ENCODE measurements around the gene FCRL1.

GRCh38 chr1:157799996-157800395 lies 19.9 kb downstream of the FCRL1 start:
- TF ChIP-seq, protein P1, sequence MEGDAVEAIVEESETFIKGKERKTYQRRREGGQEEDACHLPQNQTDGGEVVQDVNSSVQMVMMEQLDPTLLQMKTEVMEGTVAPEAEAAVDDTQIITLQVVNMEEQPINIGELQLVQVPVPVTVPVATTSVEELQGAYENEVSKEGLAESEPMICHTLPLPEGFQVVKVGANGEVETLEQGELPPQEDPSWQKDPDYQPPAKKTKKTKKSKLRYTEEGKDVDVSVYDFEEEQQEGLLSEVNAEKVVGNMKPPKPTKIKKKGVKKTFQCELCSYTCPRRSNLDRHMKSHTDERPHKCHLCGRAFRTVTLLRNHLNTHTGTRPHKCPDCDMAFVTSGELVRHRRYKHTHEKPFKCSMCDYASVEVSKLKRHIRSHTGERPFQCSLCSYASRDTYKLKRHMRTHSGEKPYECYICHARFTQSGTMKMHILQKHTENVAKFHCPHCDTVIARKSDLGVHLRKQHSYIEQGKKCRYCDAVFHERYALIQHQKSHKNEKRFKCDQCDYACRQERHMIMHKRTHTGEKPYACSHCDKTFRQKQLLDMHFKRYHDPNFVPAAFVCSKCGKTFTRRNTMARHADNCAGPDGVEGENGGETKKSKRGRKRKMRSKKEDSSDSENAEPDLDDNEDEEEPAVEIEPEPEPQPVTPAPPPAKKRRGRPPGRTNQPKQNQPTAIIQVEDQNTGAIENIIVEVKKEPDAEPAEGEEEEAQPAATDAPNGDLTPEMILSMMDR (IDR thresholded peaks at IDR 0.05), result no peak
- TF ChIP-seq POLR2A (IDR thresholded peaks at IDR 0.05), result no peak

Data from lower leg skin (tissue), 3 donors.